Endothelial cell (in vitro differentiated cells): Measurements from ENCODE around the gene ADCY5. TPM values are rescaled to one million over a fixed set of nuclear protein-coding genes. Genes with fewer than 3 reads are reported as not detected.

Source experiments
- DNase-seq: peaks from one replicate; pipeline ENCODE4 v3.0.0; 2021; ENCODE audit warnings: low spot score
- H3K27ac Mint-ChIP-seq: one replicate; pipeline ENCODE4 v1.8.0; 2021; ENCODE audit warnings: mixed read lengths, inconsistent platforms; ENCODE audit not compliant: unreplicated experiment
- H3K27me3 Mint-ChIP-seq: one replicate; pipeline ENCODE4 v1.8.0; 2021; ENCODE audit warnings: mild to moderate bottlenecking, moderate library complexity, mixed read lengths, inconsistent platforms; ENCODE audit not compliant: unreplicated experiment
- H3K36me3 Mint-ChIP-seq: one replicate; pipeline ENCODE4 v1.8.0; 2021; ENCODE audit warnings: mild to moderate bottlenecking, low read depth, mixed read lengths, inconsistent platforms; ENCODE audit not compliant: unreplicated experiment
- H3K4me1 Mint-ChIP-seq: one replicate; pipeline ENCODE4 v1.8.0; 2021; ENCODE audit warnings: mild to moderate bottlenecking, mixed read lengths, inconsistent platforms; ENCODE audit not compliant: unreplicated experiment
- H3K4me3 Mint-ChIP-seq: one replicate; pipeline ENCODE4 v1.8.0; 2021; ENCODE audit warnings: mild to moderate bottlenecking, mixed read lengths, inconsistent platforms; ENCODE audit not compliant: unreplicated experiment
- H3K9me3 Mint-ChIP-seq: one replicate; pipeline ENCODE4 v1.8.0; 2021; ENCODE audit warnings: mixed read lengths, inconsistent platforms; ENCODE audit not compliant: unreplicated experiment
- CTCF ChIP-seq: fragments of 200-600 bp; sonication (generic); IDR thresholded peaks from one replicate; pipeline ENCODE4 v1.5.0; 2021; ENCODE audit warnings: antibody characterized with exemption; ENCODE audit not compliant: unreplicated experiment
- total RNA-seq: library from RNA; stranded (reverse); fragmentation: NEBNext Ultra II Directional; extraction: Animal tissue kit (Norgen Biotek cat#: 25700); gene quantifications from one replicate; pipeline ENCODE4 v1.2.1, GENCODE V29; 2021; ENCODE audit not compliant: unreplicated experiment

The ADCY5 gene
- total RNA-seq, 1 donor from 2014 or later: 1.0 TPM

- no peak overlapping the region for H3K4me3 Mint-ChIP-seq
- H3K4me1 Mint-ChIP-seq: no peaks in the 10 kb centered on the region
- no peaks in the 10 kb centered on the region for H3K36me3 Mint-ChIP-seq
- H3K9me3 Mint-ChIP-seq: no peaks in the 10 kb centered on the region
- TF ChIP-seq CTCF: no peak
- H3K27me3 Mint-ChIP-seq: peaks cover 9% of the 10 kb centered on the region
- H3K27ac Mint-ChIP-seq: no peak overlapping the region
- no peak for DNase-seq
These were observed 27.3 kb downstream of the ADCY5 start for GRCh38 chr3:123421353-123422174.

GRCh38 chr3:123420416-123420968 is 28.4 kb downstream of the ADCY5 start:
- DNase-seq: no peak
- Mint-ChIP-seq H3K4me3 (no peak overlapping the region), H3K9me3 (no peaks in the 10 kb centered on the region), H3K36me3 (no peaks in the 10 kb centered on the region), H3K4me1 (no peaks in the 10 kb centered on the region), H3K27me3 (peaks cover 7% of the 10 kb centered on the region), H3K27ac (no peak overlapping the region)
- no peak for TF ChIP-seq CTCF

- no peak for DNase-seq
- Mint-ChIP-seq H3K4me3 (no peak overlapping the region), H3K4me1 (no peaks in the 10 kb centered on the region), H3K27ac (no peak overlapping the region), H3K27me3 (peaks cover 7% of the 10 kb centered on the region), H3K36me3 (no peaks in the 10 kb centered on the region), H3K9me3 (no peaks in the 10 kb centered on the region)
- no peak for TF ChIP-seq CTCF
These were observed 29.0 kb downstream of the ADCY5 start for GRCh38 chr3:123419850-123420297.

- DNase-seq: no peak
- Mint-ChIP-seq H3K4me3 (no peak overlapping the region), H3K27ac (no peak overlapping the region), H3K27me3 (peaks cover 7% of the 10 kb centered on the region), H3K9me3 (no peaks in the 10 kb centered on the region), H3K36me3 (no peaks in the 10 kb centered on the region), H3K4me1 (no peaks in the 10 kb centered on the region)
- TF ChIP-seq CTCF: no peak
These were observed 29.6 kb downstream of the ADCY5 start for GRCh38 chr3:123419181-123419849.
